ENCODE measurements around the gene RAX2.
"Not testable (repeated sequence)": the region's sequence is repeated elsewhere in the genome, so short reads cannot be mapped to it uniquely, and the experiment has no call there.

The RAX2 gene

GRCh38 chr19:3757705-3758104 lies 14.3 kb downstream of the RAX2 start:
- not testable (repeated sequence) for DNase-seq

- DNase-seq, result no peak
These were observed 18.2 kb downstream of the RAX2 start for GRCh38 chr19:3753631-3754410.

GRCh38 chr19:3752492-3752891 lies 19.5 kb downstream of the RAX2 start:
- no peak for DNase-seq

- DNase-seq, result no peak
These were observed 20.8 kb downstream of the RAX2 start for GRCh38 chr19:3751236-3751635.

- DNase-seq, result no peak
These were observed 21.8 kb downstream of the RAX2 start for GRCh38 chr19:3750211-3750610.

- no peak for DNase-seq
These were observed 23.1 kb downstream of the RAX2 start for GRCh38 chr19:3748965-3749364.

- DNase-seq, result no peak
These were observed 25.5 kb downstream of the RAX2 start for GRCh38 chr19:3746371-3747056.

- no peak for DNase-seq
These were observed 26.5 kb downstream of the RAX2 start for GRCh38 chr19:3745363-3746045.

- DNase-seq, result no peak
These were observed 28.5 kb downstream of the RAX2 start for GRCh38 chr19:3743486-3743885.

- DNase-seq, result no peak
These were observed 31.6 kb downstream of the RAX2 start for GRCh38 chr19:3740431-3740830.

GRCh38 chr19:3738477-3739220 lies 33.4 kb downstream of the RAX2 start:
- DNase-seq, result no peak

- DNase-seq, result no peak
These were observed 34.4 kb downstream of the RAX2 start for GRCh38 chr19:3737487-3738205.

- DNase-seq, result no peak
These were observed 35.8 kb downstream of the RAX2 start for GRCh38 chr19:3736106-3736724.

- no peak for DNase-seq
These were observed 37.8 kb downstream of the RAX2 start for GRCh38 chr19:3734310-3734600.

GRCh38 chr19:3733549-3734309 lies 38.3 kb downstream of the RAX2 start:
- no peak for DNase-seq

- no peak for DNase-seq
These were observed 39.9 kb downstream of the RAX2 start for GRCh38 chr19:3732108-3732507.

- DNase-seq, result no peak
These were observed 41.5 kb downstream of the RAX2 start for GRCh38 chr19:3730457-3730958.

- no peak for DNase-seq
These were observed 46.3 kb downstream of the RAX2 start for GRCh38 chr19:3725640-3726310.

- DNase-seq, result no peak
These were observed 46.9 kb downstream of the RAX2 start for GRCh38 chr19:3725121-3725520.

GRCh38 chr19:3723883-3724282 lies 48.1 kb downstream of the RAX2 start:
- DNase-seq, result no peak

- DNase-seq, result no peak
These were observed 48.9 kb downstream of the RAX2 start for GRCh38 chr19:3723110-3723488.

All from activated CD4-positive, alpha-beta T cell treated with anti-CD3 and anti-CD28 coated beads, Interleukin-2, amount 50 U/mL, for 4 hours (primary cell).